SK-N-SH treated with all-trans-retinoic acid at 6 μM for 48 hours (cell line): ENCODE data around the gene KLHL4.

ENCODE experiments used
- ARNTL ChIP-seq: fragments of 450-650 bp; formaldehyde crosslinking; IDR thresholded peaks from 2 replicates; pipeline ENCODE4 v1.5.0; 2020; ENCODE audit warnings: low read depth, mild to moderate bottlenecking, moderate library complexity, borderline replicate concordance
- ESRRG ChIP-seq: fragments of 250-450 bp; sonication (Bioruptor Pico); IDR thresholded peaks from 2 replicates; pipeline ENCODE4 v1.6.1; 2021; ENCODE audit warnings: mild to moderate bottlenecking
- OSR1 ChIP-seq: fragments of 250-450 bp; sonication (Bioruptor Pico); IDR thresholded peaks from 2 replicates; pipeline ENCODE4 v1.8.0; 2022; ENCODE audit warnings: moderate library complexity, mild to moderate bottlenecking, inconsistent platforms
- PATZ1 ChIP-seq: fragments of 250-450 bp; sonication (Bioruptor Pico); IDR thresholded peaks from 2 replicates; pipeline ENCODE4 v1.8.0; 2020; ENCODE audit warnings: mild to moderate bottlenecking, moderate library complexity, borderline replicate concordance
- RARB ChIP-seq: fragments of 250-450 bp; sonication (Bioruptor Pico); IDR thresholded peaks from 2 replicates; pipeline ENCODE4 v1.8.0; 2021; ENCODE audit warnings: mild to moderate bottlenecking, moderate library complexity
- TSHZ2 ChIP-seq: fragments of 250-450 bp; sonication (Bioruptor Pico); IDR thresholded peaks from 2 replicates; pipeline ENCODE4 v1.5.0; 2020; ENCODE audit warnings: mild to moderate bottlenecking, moderate library complexity
- ZFP3 ChIP-seq: fragments of 250-450 bp; sonication (Bioruptor Pico); IDR thresholded peaks from 2 replicates; pipeline ENCODE4 v1.5.0; 2020; ENCODE audit warnings: mild to moderate bottlenecking, moderate library complexity
- ZNF8 ChIP-seq: fragments of 450-650 bp; formaldehyde crosslinking; IDR thresholded peaks from 2 replicates; pipeline ENCODE4 v1.5.0; 2020; ENCODE audit warnings: mild to moderate bottlenecking, moderate library complexity
- TF ChIP-seq, protein P1 (sequence below): fragments of 250-450 bp; sonication (Bioruptor Pico); IDR thresholded peaks from 2 replicates; pipeline ENCODE4 v1.5.1; 2021; ENCODE audit warnings: mild to moderate bottlenecking, moderate library complexity
- TF ChIP-seq, protein P2 (sequence below): fragments of 250-450 bp; sonication (Bioruptor Pico); IDR thresholded peaks from 2 replicates; pipeline ENCODE4 v1.5.1; 2020; ENCODE audit warnings: low read depth, mild to moderate bottlenecking, moderate library complexity

DNA sequence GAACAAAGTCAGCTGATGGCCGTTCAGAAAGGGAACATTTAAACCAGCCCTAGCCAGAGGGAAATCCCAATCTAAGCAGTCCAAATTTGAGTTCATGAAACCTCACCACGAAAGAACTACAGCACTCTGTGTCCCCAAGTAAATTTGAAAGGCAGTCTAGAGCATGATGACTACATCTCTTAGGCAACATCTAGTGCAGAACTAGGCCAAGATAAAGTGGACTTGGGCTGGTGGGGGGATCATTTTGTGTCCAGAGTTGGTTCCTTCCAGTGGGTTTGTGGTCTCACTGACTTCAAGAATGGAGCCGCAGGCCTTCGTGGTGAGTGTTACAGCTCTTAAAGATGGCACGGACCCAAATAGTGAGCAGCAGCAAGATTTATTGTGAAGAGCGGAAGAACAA is 64.9 kb downstream of the KLHL4 start:
- TF ChIP-seq, protein P1, sequence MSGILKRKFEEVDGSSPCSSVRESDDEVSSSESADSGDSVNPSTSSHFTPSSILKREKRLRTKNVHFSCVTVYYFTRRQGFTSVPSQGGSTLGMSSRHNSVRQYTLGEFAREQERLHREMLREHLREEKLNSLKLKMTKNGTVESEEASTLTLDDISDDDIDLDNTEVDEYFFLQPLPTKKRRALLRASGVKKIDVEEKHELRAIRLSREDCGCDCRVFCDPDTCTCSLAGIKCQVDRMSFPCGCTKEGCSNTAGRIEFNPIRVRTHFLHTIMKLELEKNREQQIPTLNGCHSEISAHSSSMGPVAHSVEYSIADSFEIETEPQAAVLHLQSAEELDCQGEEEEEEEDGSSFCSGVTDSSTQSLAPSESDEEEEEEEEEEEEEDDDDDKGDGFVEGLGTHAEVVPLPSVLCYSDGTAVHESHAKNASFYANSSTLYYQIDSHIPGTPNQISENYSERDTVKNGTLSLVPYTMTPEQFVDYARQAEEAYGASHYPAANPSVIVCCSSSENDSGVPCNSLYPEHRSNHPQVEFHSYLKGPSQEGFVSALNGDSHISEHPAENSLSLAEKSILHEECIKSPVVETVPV (CRISPR knock-in tag): no peak
- no peak for TF ChIP-seq RARB
- TF ChIP-seq PATZ1 (CRISPR knock-in tag): no peak
- TF ChIP-seq ESRRG (CRISPR knock-in tag): no peak
- no peak for TF ChIP-seq ZFP3
- TF ChIP-seq, protein P2, sequence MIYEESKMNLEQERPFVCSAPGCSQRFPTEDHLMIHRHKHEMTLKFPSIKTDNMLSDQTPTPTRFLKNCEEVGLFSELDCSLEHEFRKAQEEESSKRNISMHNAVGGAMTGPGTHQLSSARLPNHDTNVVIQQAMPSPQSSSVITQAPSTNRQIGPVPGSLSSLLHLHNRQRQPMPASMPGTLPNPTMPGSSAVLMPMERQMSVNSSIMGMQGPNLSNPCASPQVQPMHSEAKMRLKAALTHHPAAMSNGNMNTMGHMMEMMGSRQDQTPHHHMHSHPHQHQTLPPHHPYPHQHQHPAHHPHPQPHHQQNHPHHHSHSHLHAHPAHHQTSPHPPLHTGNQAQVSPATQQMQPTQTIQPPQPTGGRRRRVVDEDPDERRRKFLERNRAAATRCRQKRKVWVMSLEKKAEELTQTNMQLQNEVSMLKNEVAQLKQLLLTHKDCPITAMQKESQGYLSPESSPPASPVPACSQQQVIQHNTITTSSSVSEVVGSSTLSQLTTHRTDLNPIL (CRISPR knock-in tag): no peak
- no peak for TF ChIP-seq OSR1 (CRISPR knock-in tag)
- TF ChIP-seq TSHZ2: no peak
- no peak for TF ChIP-seq ZNF8 (CRISPR knock-in tag)
- no peak for TF ChIP-seq ARNTL
